Measurements from ENCODE around the gene EEF1G.
A peak's percentile ranks its signal among the peaks of the same experiment; 100 is the strongest.

The EEF1G gene

DNA sequence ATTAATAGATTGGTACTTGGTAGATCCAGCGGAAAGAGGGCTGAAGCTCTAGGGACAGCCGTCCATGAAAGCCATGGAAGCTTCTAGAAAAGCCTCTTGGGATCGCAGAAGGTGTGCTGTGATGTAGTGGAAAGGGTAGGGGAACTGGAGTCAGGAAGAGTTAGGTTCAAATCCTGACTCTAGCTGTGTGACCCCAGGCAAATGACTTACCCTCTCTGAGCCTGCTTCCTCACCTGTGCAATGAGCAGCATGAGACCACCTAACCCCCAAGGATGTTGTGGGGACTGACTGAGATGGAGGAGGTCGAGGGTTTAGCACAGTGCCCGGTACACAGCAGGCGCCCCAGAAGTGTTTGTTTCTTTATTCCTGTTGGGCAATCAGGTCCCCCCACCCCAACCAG lies 36.7 kb upstream of the EEF1G start:
- Mint-ChIP-seq H3K9me3 (no peaks in the 10 kb centered on the region), H3K36me3 (peaks cover 40 to 60% of the 10 kb centered on the region in 2 donors), H3K27me3 (no peaks in the 10 kb centered on the region), H3K27ac (peak overlapping the region; percentile 51), H3K4me1 (peaks cover 32 to 57% of the 10 kb centered on the region in 2 donors), H3K4me3 (peak overlapping the region; percentile 93 to 96)
- no peak for ATAC-seq (replicated peaks)
- no peak for DNase-seq

DNA sequence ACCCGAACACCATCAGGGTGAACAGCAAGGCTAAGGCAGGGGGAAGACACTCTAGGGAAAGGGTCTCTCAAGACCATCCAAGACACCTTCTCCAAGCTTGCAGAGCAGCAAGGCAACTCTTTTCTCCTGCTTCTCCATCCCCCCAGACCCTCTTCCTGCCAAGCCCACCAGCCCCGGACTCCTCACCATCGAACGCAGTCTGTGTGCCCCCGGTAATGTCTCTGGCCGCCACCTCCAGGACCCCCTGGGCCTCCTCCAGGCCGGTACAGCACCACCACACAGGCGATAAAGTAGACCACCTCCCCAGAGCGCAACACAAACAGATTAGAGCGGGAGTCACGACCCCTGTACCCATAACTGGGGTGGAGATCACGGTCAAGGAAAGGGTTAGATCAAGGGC lies 35.1 kb upstream of the EEF1G start:
- H3K36me3 Mint-ChIP-seq = peaks cover 46 to 62% of the 10 kb centered on the region in 2 donors
- no peak overlapping the region for H3K4me3 Mint-ChIP-seq
- H3K27ac Mint-ChIP-seq = peak overlapping the region; percentile 6
- no peaks in the 10 kb centered on the region for H3K9me3 Mint-ChIP-seq
- ATAC-seq (replicated peaks) = no peak
- H3K4me1 Mint-ChIP-seq = peaks cover 36 to 50% of the 10 kb centered on the region in 2 donors
- no peaks in the 10 kb centered on the region for H3K27me3 Mint-ChIP-seq
- DNase-seq = no peak

DNA sequence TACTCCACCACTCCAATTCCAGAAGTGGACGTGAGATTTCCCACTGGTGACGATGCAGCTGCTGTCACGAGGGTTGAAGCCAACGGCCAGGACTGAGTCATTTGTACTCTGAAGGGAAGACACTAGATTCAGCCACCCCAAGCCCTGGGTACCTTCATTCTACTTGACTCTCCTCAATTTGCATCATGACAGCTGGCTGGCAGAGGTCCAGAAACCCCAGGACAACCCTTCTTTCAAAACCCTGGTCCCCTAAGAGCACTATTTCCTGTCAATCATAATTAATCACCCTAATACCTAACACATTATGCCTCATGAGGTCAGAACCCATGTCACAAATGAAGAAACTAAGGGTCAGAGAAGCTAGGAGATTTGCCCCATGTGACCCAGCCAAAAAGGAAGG lies 34.0 kb upstream of the EEF1G start:
- H3K4me3 Mint-ChIP-seq = no peak overlapping the region
- H3K27me3 Mint-ChIP-seq = no peaks in the 10 kb centered on the region
- no peak overlapping the region for H3K27ac Mint-ChIP-seq
- ATAC-seq (replicated peaks) (no peak), DNase-seq (no peak)
- H3K9me3 Mint-ChIP-seq = no peaks in the 10 kb centered on the region
- H3K4me1 Mint-ChIP-seq = peaks cover 38 to 59% of the 10 kb centered on the region in 2 donors
- peaks cover 55 to 72% of the 10 kb centered on the region in 2 donors for H3K36me3 Mint-ChIP-seq

DNA sequence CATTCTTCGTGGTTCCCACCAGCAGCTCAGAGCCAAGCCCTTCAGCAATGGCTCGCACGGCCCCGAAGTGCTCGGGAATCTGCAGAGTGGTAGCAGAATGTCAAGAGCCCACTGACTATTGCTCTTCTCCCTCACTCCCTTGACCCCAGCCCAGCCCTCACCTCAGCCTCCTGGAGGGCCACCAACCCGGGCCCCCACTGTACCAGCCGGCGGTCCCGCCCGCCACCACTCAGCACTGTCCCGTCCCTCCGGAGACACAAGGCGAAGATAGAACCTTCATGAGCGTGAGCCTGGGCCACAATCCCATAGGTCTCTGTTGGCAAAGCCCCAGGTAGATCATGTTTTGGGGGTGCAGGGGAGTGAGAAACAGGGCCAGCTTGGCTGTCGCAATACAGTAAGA lies 32.2 kb upstream of the EEF1G start:
- ATAC-seq (replicated peaks) (no peak), DNase-seq (no peak)
- H3K4me3 Mint-ChIP-seq = no peak overlapping the region
- no peaks in the 10 kb centered on the region for H3K27me3 Mint-ChIP-seq
- H3K4me1 Mint-ChIP-seq = peaks cover 35 to 54% of the 10 kb centered on the region in 2 donors
- H3K27ac Mint-ChIP-seq = peak overlapping the region; percentile 65
- no peaks in the 10 kb centered on the region for H3K9me3 Mint-ChIP-seq
- H3K36me3 Mint-ChIP-seq = peaks cover 62 to 73% of the 10 kb centered on the region in 2 donors

DNA sequence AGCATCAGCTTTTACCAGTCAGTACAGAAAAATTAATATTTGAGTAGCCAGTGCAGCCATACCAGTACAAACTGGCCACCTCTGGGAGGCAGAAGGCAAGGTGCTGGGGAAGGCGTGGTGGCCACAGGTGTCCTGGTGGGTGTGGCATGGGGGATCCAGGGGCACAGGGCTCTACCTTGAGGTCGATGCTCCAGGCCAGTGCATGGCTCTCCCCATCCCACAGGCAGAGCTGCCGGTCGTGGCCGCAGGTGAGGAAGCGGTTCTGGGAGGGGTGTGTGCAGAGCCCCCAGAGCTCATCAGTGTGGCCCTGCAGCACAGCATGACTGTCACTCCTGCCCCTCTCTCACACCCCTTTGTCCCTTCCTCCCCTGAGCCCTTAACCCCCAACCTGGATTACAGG lies 31.8 kb upstream of the EEF1G start:
- peaks cover 61 to 73% of the 10 kb centered on the region in 2 donors for H3K36me3 Mint-ChIP-seq
- ATAC-seq (replicated peaks) (no peak), DNase-seq (no peak)
- no peaks in the 10 kb centered on the region for H3K9me3 Mint-ChIP-seq
- no peaks in the 10 kb centered on the region for H3K27me3 Mint-ChIP-seq
- peak overlapping the region; percentile 65 for H3K27ac Mint-ChIP-seq
- H3K4me3 Mint-ChIP-seq = no peak overlapping the region
- peaks cover 33 to 53% of the 10 kb centered on the region in 2 donors for H3K4me1 Mint-ChIP-seq

DNA sequence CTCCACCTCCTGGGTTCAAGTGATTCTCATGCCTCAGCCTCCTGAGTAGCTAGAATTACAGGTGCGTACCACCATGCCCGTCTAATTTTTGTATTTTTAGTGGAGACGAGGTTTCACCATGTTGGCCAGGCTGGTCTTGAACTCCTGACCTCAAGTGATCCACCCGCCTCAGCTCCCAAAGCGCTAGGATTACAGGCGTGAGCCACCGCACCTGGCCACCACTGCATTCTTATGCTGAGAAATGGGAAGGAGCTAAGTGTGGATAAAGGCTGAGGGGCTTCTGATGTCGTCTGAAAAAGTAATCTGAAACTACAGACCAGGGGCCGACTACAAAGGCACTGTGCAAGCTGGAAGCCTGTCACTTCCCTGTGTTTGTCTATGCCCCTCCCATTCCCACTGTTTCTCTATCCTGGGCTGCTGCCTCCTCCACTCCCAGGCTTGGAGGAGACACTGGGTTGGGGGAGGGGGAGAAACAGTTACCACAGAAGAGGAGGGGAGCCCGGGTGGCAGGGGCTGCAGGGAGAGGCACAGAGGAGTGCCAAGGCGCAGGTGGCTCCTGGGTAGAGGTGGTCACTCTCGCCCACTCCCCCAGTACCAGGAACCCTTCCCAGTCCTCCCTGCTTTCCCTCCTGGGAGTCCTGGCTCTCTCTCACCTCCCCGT lies 30.9 kb upstream of the EEF1G start:
- H3K4me1 Mint-ChIP-seq = peaks cover 36 to 54% of the 10 kb centered on the region in 2 donors
- no peak for ATAC-seq (replicated peaks)
- H3K36me3 Mint-ChIP-seq = peaks cover 64 to 75% of the 10 kb centered on the region in 2 donors
- no peak overlapping the region for H3K4me3 Mint-ChIP-seq
- H3K27ac Mint-ChIP-seq = no peak overlapping the region
- H3K9me3 Mint-ChIP-seq = peaks cover 0 to 3% of the 10 kb centered on the region in 2 donors
- no peak for DNase-seq
- H3K27me3 Mint-ChIP-seq = no peaks in the 10 kb centered on the region

DNA sequence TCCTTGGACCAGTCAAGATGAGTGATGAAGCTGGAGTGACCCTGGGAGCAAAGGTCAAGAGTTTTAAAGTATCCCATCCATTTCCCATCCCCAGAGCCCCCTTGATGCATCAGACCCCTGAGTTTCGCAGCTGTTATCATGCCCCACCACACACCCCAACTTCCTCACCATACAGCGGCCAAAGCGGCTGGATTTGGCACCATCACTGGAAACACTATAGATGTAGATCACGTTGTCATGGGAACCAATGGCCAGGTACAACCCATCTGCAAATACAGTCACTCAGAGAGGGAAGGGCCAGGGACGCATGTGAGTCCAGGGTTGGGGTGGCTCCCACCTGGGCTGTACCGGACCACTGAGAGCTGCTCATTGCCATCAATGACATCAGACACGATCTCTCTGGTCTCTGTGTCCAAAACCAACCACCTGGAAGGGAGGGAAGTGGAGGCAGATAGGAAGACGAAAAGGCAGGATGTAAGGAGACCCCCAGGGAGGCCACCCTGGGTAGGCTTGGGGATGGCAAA lies 30.1 kb upstream of the EEF1G start:
- no peaks in the 10 kb centered on the region for H3K27me3 Mint-ChIP-seq
- DNase-seq = no peak
- peaks cover 2 to 3% of the 10 kb centered on the region in 2 donors for H3K9me3 Mint-ChIP-seq
- H3K4me3 Mint-ChIP-seq = peak overlapping the region in 1 of 2 donors; percentile 60
- peaks cover 68 to 75% of the 10 kb centered on the region in 2 donors for H3K36me3 Mint-ChIP-seq
- ATAC-seq (replicated peaks) = no peak
- H3K4me1 Mint-ChIP-seq = peaks cover 39 to 58% of the 10 kb centered on the region in 2 donors
- no peak overlapping the region for H3K27ac Mint-ChIP-seq

DNA sequence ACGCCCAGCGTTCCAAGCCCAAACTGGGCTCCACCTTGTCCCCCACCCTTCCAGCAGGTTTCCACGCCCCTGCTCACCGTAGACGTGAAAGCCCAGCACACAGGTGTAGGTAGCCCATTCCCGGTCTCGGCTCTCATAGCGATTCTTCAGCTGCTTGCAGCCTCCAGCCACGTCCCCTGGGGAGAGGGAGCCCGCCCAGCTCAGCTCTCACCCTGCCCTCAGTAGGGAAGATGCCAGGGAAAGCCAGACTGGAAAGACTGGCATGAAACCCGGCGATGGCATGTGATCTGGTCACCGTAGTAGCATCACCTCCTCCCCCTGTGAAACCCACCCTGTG lies 29.3 kb upstream of the EEF1G start:
- ATAC-seq (replicated peaks) (no peak), DNase-seq (no peak)
- H3K9me3 Mint-ChIP-seq = peaks cover 2 to 3% of the 10 kb centered on the region in 2 donors
- peaks cover 71 to 78% of the 10 kb centered on the region in 2 donors for H3K36me3 Mint-ChIP-seq
- H3K4me1 Mint-ChIP-seq = peaks cover 42 to 59% of the 10 kb centered on the region in 2 donors
- H3K4me3 Mint-ChIP-seq = peak overlapping the region; percentile 26 to 60
- H3K27ac Mint-ChIP-seq = peak overlapping the region; percentile 39
- H3K27me3 Mint-ChIP-seq = no peaks in the 10 kb centered on the region

DNA sequence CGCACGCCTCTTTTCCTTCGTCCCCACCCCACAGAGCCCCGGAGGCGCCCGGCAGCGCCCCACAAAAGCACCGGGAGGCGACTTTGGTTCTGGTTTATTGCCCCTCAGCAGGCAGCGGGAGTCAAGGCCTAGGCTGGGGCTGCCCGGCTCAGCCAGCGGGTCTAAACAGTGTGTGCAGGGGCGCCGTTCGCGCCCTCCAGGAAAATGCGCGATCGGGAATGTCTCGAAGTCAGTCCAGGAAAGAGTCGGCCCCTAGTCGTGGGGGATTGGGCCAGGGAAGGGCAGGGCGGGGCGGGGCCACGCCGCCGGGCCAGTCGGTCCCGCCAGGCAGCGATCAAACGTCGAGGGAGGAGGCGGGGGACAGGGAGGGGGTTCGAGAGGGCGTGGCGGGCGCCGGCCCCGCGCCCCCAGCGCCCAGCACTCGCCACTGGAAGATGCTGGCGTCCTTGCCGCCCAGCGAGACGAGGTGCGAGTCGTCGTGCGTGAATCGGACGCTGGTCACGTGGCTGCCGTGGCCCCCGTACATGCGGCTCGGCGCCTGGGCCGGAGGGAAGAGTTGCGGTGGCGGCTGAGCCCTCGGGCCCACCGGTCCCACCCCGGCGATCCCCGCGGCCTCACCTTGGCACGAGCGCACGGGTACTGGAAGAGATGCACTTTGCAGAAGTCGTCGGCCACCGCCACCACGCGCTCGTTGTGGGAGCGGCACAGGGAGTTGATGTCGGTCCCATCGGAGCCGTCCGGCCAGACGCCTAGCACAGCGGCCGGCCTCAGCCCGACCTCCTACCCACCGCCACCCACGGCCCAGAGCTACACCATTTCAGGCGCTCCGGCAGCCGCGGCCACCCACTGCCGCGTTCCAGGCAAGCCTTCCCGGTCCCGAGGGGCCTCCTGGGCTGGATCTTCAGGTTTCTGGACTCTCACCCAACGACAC lies 28.7 kb upstream of the EEF1G start:
- ATAC-seq (replicated peaks) = no peak

DNA sequence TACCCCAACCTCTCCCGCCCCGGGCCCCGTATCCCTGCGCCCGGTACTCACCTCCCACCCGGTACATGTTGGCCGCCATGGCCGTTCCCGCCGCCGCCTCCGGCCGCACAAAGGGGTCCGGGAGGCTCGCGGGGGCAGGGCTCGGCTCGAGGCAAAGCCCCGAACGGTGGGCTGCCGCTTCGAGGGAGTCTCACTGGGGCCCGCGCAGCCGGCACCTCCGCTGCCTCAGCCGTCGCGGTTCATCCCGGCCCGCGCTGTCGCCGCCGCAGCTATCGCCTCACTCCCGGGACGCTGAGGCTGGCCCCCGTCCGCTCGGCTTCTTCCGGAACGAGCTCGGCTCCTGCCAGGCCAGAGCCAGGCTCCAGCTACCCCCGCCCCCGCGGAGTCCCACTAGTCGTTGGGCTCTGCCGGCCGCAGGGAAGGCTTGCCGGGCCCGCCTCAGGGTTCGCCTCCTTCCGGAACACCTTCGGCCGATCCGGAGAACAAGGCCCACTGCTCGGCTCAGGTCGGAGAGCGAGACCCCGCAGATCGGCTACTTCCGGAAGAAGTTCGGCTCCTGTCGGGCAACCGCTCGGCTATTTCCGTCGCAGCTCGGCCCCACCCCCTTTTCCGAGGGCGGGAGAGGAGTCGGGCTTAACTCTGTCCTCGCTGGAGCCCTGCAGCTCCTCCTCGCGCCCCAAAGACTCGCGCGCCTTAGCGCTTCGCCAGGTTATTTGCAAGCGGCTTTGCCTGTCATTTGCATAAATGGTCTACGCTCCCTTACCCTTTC lies 27.9 kb upstream of the EEF1G start, which contains the start of gene MTA2:
MTA2 (minus strand) TSS at position 494 of the 769 bp plus-strand sequence; CDS start at position 79, 415 bp downstream.
- H3K4me1 Mint-ChIP-seq = peaks cover 46 to 63% of the 10 kb centered on the region in 2 donors
- peak within 1 kb of the TSS; percentile 96 for H3K27ac Mint-ChIP-seq
- ATAC-seq (replicated peaks) (peak; percentile 84 to 87), DNase-seq (peak; percentile 100)
- peak within 1 kb of the TSS; percentile 90 to 93 for H3K4me3 Mint-ChIP-seq
- peaks cover 2 to 3% of the 10 kb centered on the region in 2 donors for H3K9me3 Mint-ChIP-seq
- peaks cover 73 to 79% of the 10 kb centered on the region in 2 donors for H3K36me3 Mint-ChIP-seq
- H3K27me3 Mint-ChIP-seq = no peaks in the 10 kb centered on the region

More for the DNA sequence above, 28.7 kb upstream of the EEF1G start:
- peaks cover 2 to 3% of the 10 kb centered on the region in 2 donors for H3K9me3 Mint-ChIP-seq
- peaks cover 70 to 78% of the 10 kb centered on the region in 2 donors for H3K36me3 Mint-ChIP-seq
- H3K4me3 Mint-ChIP-seq = peak overlapping the region; percentile 90 to 93
- H3K27ac Mint-ChIP-seq = peak overlapping the region; percentile 96
- peaks cover 44 to 59% of the 10 kb centered on the region in 2 donors for H3K4me1 Mint-ChIP-seq
- no peaks in the 10 kb centered on the region for H3K27me3 Mint-ChIP-seq
- peak; percentile 23 for DNase-seq

DNA sequence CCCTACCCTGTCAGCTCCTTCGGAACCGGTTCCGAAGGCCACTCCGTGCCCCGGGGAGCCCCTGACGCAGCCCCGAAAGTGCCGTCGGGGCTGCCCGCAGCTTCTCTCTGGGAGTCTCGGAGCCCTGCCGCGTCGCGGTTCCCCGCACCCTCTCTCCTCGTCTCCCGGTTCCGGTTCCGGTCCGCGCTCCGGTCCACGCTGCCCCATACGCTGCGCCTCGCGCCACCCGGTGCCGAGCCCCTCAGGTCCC lies 27.4 kb upstream of the EEF1G start:
- peak; percentile 52 for DNase-seq
- Mint-ChIP-seq H3K4me3 (peak overlapping the region; percentile 90 to 93), H3K36me3 (peaks cover 72 to 77% of the 10 kb centered on the region in 2 donors)

DNA sequence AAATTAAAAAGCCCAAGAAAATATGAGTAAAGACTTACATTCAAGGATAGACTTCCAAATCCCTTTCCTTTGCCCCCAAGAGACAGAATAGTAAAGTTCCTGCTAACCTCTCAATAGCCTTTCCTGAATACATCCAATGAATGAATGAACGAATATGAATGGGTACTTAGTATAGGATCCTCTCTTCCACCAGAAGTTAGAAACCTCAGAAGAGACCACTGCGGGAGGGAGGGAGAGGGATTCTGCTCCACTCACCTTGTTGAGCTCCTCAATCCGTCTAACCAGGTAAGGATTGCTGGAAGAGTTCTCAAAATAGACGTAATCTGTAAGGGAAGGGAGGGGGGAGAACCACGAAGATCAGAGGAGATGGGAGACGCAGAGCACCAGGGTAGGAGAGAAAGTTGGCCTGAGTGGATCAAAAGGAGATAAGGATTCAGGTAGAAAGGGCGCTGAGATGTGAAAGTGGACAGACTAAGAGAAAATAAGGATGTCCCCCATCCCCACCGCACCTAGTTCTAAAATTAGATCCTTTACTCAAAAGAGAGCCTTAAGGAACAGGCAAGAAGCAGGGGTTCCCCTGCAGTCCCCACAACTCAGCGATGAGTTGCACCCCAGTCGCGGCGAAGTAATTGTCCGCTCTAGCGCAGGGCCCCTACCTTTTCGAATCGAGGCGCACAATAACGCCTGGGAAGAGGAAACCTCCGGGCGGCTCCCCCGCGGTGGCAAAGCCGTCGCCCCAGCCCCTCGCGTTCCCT lies 26.9 kb upstream of the EEF1G start:
- ATAC-seq (replicated peaks) = no peak
- peaks cover 46 to 66% of the 10 kb centered on the region in 2 donors for H3K4me1 Mint-ChIP-seq
- peaks cover 2 to 3% of the 10 kb centered on the region in 2 donors for H3K9me3 Mint-ChIP-seq
- peak overlapping the region; percentile 90 to 93 for H3K4me3 Mint-ChIP-seq
- H3K36me3 Mint-ChIP-seq = peaks cover 72 to 76% of the 10 kb centered on the region in 2 donors
- H3K27me3 Mint-ChIP-seq = no peaks in the 10 kb centered on the region
- peak overlapping the region; percentile 96 for H3K27ac Mint-ChIP-seq
- DNase-seq = no peak

More for the DNA sequence above, 27.4 kb upstream of the EEF1G start:
- Mint-ChIP-seq H3K27me3 (no peaks in the 10 kb centered on the region), H3K4me1 (peaks cover 46 to 63% of the 10 kb centered on the region in 2 donors), H3K27ac (peak overlapping the region; percentile 96), H3K9me3 (peaks cover 2 to 3% of the 10 kb centered on the region in 2 donors)
- ATAC-seq (replicated peaks) = peak; percentile 18 to 19

DNA sequence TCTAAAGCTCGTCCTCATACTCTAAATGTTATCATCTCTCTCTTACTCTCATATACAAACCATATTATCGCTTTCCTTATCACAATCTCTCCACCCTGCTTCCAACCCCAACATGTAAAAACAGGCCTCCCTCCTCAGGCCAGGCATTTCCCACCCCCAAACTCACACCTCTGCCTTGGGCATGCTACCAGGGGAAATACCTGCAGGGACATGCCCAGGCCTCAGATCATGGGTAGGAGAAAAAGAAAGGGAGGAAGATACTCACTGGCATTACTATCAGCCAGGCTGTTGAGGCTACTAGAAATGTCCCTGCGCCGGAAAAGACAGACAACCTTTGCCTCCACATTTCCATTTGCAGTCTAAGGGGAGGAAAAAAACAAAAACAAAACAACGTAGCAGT lies 26.2 kb upstream of the EEF1G start:
- DNase-seq (no peak), ATAC-seq (replicated peaks) (no peak)
- peak overlapping the region; percentile 96 for H3K27ac Mint-ChIP-seq
- peaks cover 41 to 65% of the 10 kb centered on the region in 2 donors for H3K4me1 Mint-ChIP-seq
- H3K4me3 Mint-ChIP-seq = peak overlapping the region; percentile 90 to 93
- H3K9me3 Mint-ChIP-seq = peaks cover 2 to 3% of the 10 kb centered on the region in 2 donors
- peaks cover 71 to 74% of the 10 kb centered on the region in 2 donors for H3K36me3 Mint-ChIP-seq
- no peaks in the 10 kb centered on the region for H3K27me3 Mint-ChIP-seq
